Lower leg skin (tissue), 4 donors: Measurements from ENCODE around the gene SESN2. TPM values are rescaled to one million over a fixed set of nuclear protein-coding genes. Genes with fewer than 3 reads are reported as not detected.

ENCODE experiments used
- DNase-seq, 2 donors: peaks; one replicate each; pipeline ENCODE4 v3.0.0-alpha.2; 2019; ENCODE audit warnings: low spot score in 2 of 2
- H3K4me3 ChIP-seq: fragments of 200-600 bp; sonication (generic); 2 replicates; pipeline ENCODE4 v1.5.1; 2017; ENCODE audit warnings: mild to moderate bottlenecking, low read depth; ENCODE audit not compliant: poor library complexity, severe bottlenecking
- CTCF ChIP-seq, 3 donors: fragments of 450-650 bp; IDR thresholded peaks; one replicate each; pipeline ENCODE4 v1.5.1; 2016; ENCODE audit warnings: antibody characterized with exemption in 3 of 3, mild to moderate bottlenecking in 3 of 3, moderate library complexity in 2 of 3
- POLR2A ChIP-seq, 2 donors: fragments of 450-650 bp; IDR thresholded peaks; one replicate each; pipeline ENCODE4 v1.6.1; 2016 to 2017; ENCODE audit warnings: antibody characterized with exemption in 2 of 2, mild to moderate bottlenecking in 1 of 2, moderate library complexity in 1 of 2
- WGBS, 2 donors: methylation state at CpG; one replicate each; pipeline ENCODE4 v1.1.5; 2018; 5-methylcytosine and 5-hydroxymethylcytosine counted together
- intact Hi-C: fragments of 100-400 bp; cut with DNase I; formaldehyde crosslinking; loops from one replicate; pipeline ENCODE4 v1.15.0; 2023; ENCODE audit warnings: low total_unique reads
- total RNA-seq, 4 donors: library from RNA; depleted of rRNA; stranded (reverse); fragments of >200 nt; gene quantifications; one replicate each; pipeline ENCODE4 v1.1.0, GENCODE V29; 2016

SESN2 gene
- total RNA-seq, 4 donors from 2014 or later = 8.2 to 13.6 (median 11.1) TPM

DNA sequence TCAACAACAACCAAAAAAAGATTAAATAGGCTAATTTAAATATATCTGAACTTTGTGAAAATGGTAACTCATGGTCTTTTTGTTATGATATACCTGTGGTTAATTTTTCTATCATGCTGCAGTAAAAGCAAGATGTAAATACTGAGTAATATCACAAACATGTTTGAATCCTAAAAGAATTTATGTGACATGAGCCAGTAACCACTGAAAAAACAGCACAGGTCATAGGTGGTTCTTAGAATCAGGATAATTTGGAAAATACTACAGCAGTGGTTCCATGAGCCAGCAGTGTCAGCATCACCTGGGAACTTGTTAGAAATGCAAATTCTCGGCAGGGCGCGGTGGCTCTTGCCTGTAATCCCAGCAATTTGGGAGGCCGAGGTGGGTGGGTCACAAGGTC, 19.3 kb upstream of the SESN2 start:
- 92 to 93% methylated on average over 4 of the region's 4 CpGs for WGBS, 2 donors
- no peak for DNase-seq
- intact Hi-C loops = no loop called here
- H3K4me3 ChIP-seq = no peak overlapping the region
- TF ChIP-seq CTCF (IDR thresholded peaks at IDR 0.05) (no peak), POLR2A (IDR thresholded peaks at IDR 0.05) (no peak)

DNA sequence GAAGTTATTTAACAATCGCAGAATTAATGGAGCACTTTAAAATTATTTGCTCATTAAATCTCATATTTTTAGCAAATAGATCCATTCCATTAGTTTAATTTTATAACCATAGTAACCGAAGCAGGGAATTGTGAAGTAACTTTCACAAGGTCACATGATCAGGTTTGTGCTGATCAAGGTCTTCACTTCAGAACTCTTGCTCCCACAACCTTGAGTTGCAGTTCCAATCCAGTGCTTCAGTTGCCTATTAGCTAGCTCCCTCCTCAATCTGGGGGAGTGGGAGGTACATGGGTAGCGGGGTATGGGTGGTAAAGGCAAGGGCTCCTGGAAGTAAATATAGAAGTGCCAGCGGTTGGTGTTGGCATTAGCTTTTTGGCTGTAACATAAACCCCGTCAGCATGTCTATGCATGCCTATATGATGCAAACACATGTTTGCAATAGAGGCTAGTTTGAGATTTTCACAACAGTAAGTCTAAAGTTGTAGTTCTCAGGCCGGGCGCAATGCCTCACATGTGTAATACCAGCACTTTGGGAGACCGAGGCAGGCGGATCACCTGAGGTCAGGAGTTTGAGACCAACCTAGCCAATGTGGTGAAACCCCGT, 17.6 kb upstream of the SESN2 start:
- H3K4me3 ChIP-seq = no peak overlapping the region
- TF ChIP-seq POLR2A (IDR thresholded peaks at IDR 0.05) (no peak), CTCF (IDR thresholded peaks at IDR 0.05) (no peak)
- intact Hi-C loops = no loop called here
- no peak for DNase-seq
- WGBS, 2 donors = 62 to 65% methylated on average over 10 of the region's 10 CpGs

DNA sequence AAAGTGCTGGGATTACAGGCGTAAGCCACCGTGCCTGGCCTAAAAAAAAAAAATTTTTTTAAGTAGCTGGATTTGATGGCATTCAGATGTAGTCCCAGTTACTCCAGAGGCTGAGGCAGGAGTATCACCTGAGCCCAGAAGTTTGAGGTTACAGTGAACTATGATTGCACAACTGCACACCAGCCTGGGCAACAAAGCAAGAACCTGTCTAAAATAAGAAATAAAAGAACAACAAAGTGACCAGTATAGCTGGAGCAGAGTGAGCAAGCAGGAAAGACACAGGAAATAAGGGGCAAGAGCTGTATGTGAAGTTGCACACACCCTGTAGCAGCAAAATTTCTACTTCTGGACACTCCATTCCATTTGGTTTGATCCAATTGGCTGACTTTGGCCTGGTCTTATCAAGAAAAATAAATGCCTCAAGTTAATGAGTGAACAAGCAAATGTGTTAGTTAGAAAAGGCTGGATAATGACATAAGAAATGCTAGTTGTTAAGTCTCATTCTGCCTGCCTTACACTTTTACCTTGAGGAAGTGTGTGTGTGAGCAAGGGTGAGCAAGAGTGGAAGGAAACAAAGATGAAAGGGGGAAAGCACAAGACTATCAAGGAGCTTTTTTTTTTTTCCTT, 15.5 kb upstream of the SESN2 start:
- TF ChIP-seq CTCF (IDR thresholded peaks at IDR 0.05) (no peak), POLR2A (IDR thresholded peaks at IDR 0.05) (no peak)
- intact Hi-C loops = no loop called here
- DNase-seq = no peak
- no peak overlapping the region for H3K4me3 ChIP-seq
- 76 to 84% methylated on average over 2 of the region's 2 CpGs for WGBS, 2 donors

GRCh38 chr1:28244549-28245251, 14.6 kb upstream of the SESN2 start:
- WGBS, 2 donors = 90 to 92% methylated on average over 13 of the region's 13 CpGs
- TF ChIP-seq POLR2A (IDR thresholded peaks at IDR 0.05) = no peak
- no peak for TF ChIP-seq CTCF (IDR thresholded peaks at IDR 0.05)
- no peak for DNase-seq
- intact Hi-C loops = no loop called here
- H3K4me3 ChIP-seq = no peak overlapping the region

- no peak for DNase-seq
- TF ChIP-seq CTCF (IDR thresholded peaks at IDR 0.05) = no peak
- TF ChIP-seq POLR2A (IDR thresholded peaks at IDR 0.05) = no peak
- intact Hi-C loops = no loop called here
These were observed 12.9 kb upstream of the SESN2 start for GRCh38 chr1:28246427-28246832.

More at GRCh38 chr1:28246427-28246832, 12.9 kb upstream of the SESN2 start:
- 3 to 26% methylated on average over 11 of the region's 11 CpGs for WGBS, 2 donors
- peak overlapping the region; percentile 59 for H3K4me3 ChIP-seq
